ENCODE data around the gene NRGN. TPM values are rescaled to one million over a fixed set of nuclear protein-coding genes. Genes with fewer than 3 reads are reported as not detected.

The NRGN gene
- total RNA-seq, 2 donors from 2014 or later, result 1.2 to 1.8 TPM

DNA sequence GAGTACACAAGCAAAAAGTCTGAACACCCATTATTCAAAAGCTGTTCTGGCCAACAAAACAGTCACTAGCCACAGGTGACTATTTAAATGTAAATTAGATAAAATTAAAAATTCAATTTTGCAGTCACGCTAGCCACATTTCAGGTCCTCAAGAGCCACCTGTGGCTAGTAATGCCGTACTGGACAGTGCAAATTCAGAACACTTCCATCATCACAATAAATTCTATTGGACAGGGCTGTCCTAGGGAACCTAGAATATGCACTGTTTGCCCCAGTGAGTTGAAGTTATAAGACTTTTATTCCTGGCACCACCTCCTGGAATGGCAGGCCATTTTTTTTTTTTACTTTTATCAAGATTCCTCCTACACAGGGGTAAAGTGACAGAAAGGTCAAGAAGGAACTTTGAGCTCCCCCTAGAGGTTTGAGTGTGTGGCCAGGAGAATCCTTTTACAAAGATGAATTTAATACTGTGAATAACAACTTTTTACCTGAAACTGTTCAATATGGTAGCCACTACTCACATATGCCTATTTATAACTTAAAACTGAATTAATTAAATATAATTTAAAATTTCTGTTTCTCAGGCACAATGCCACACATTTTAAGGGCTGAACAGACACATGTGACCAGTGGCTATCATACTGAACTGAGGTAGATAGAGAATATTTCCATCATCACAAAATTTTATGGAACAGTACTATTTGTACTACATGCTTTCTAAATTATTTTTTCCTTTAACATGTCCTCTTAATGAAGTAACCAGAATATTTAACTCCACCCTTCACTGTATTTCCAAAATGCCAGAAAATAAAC lies 53.9 kb downstream of the NRGN start:
- Histone ChIP-seq H3K27me3 (replicated peaks; ENCODE audit: insufficient read depth) (no peaks in the 10 kb centered on the region), H3K9me3 (no peaks in the 10 kb centered on the region), H3K27ac (no peak overlapping the region), H3K4me3 (no peak overlapping the region), H3K36me3 (no peaks in the 10 kb centered on the region), H3K4me1 (replicated peaks) (no peaks in the 10 kb centered on the region)
- intact Hi-C loops (cut with DNase I), result no loop called here
- no peak for DNase-seq (ENCODE audit: low spot score)
- no peak for TF ChIP-seq POLR2AphosphoS5 (IDR thresholded peaks at IDR 0.05)
- peak in 3 of 4 experiments; percentile 26 to 45 (median 36) for TF ChIP-seq CTCF (IDR thresholded peaks at IDR 0.05)
- TF ChIP-seq POLR2A (IDR thresholded peaks at IDR 0.05), result no peak
- 86% methylated on average over 2 of the region's 2 CpGs for WGBS

DNA sequence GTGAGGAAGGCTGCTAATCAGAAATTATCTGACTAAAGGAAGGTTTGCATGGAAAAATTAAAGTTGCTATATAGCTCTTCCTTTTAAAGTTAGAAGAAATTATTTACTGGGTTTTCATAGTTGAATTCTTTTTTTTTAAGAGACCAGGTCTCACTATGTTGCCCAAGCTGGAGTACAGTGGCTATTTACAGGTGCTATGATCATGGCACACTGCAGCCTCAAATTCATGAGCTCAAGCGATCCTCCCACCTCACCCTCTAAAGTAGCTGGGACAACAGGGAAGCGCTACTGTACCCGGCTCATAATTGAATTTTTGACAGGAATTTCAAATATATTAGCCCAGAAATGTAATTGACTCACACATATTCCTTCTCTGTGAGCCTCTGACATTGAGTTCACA lies 56.6 kb downstream of the NRGN start:
- H3K36me3 ChIP-seq, result no peaks in the 10 kb centered on the region
- intact Hi-C loops (cut with DNase I), result no loop called here
- no peaks in the 10 kb centered on the region for H3K9me3 ChIP-seq
- no peaks in the 10 kb centered on the region for H3K4me1 ChIP-seq (replicated peaks)
- no peak overlapping the region for H3K4me3 ChIP-seq
- WGBS, result 97% methylated on average over 3 of the region's 3 CpGs
- no peak overlapping the region for H3K27ac ChIP-seq
- no peak for DNase-seq (ENCODE audit: low spot score)
- no peak for TF ChIP-seq POLR2A (IDR thresholded peaks at IDR 0.05)
- no peak for TF ChIP-seq POLR2AphosphoS5 (IDR thresholded peaks at IDR 0.05)
- no peak for TF ChIP-seq CTCF (IDR thresholded peaks at IDR 0.05)
- H3K27me3 ChIP-seq (replicated peaks; ENCODE audit: insufficient read depth), result no peaks in the 10 kb centered on the region

Other genes starting within 250 kb of the NRGN start
- not detected for gene OR8B12, start 196.3 kb upstream of the NRGN start, total RNA-seq
- gene OR8A1, start 169.9 kb upstream of the NRGN start, total RNA-seq, result not detected
- gene PANX3, start 128.5 kb upstream of the NRGN start, total RNA-seq, result not detected
- gene TBRG1, start 117.1 kb upstream of the NRGN start, total RNA-seq, result 10 to 100 TPM; 30.8 to 33.8 TPM
- gene SIAE, start 66.2 kb upstream of the NRGN start, total RNA-seq, result 10 to 100 TPM; 20.4 to 30.1 TPM
- gene SPA17, start 66.0 kb upstream of the NRGN start, total RNA-seq, result 10 to 100 TPM; 14.7 to 20.8 TPM
- 10 to 100 TPM; 28.2 to 38.6 TPM for gene VSIG2, start 12.3 kb downstream of the NRGN start, total RNA-seq
- 10 to 100 TPM; 12.1 to 18.6 TPM for gene ESAM, start 22.3 kb downstream of the NRGN start, total RNA-seq
- gene MSANTD2, start 60.5 kb downstream of the NRGN start, total RNA-seq, result 10 to 100 TPM; 12.3 to 22.9 TPM
- gene ROBO3, start 125.5 kb downstream of the NRGN start, total RNA-seq, result 10 to 100 TPM; 18.0 to 30.6 TPM
- 10 to 100 TPM in 1 of 2 donors, 1 to 10 TPM in 1; 8.5 to 22.0 TPM for gene ROBO4, start 157.9 kb downstream of the NRGN start, total RNA-seq
- not detected for gene HEPN1, start 179.3 kb downstream of the NRGN start, total RNA-seq
- under 1 TPM in 1 of 2 donors, not detected in 1; 0.27 TPM for gene HEPACAM, start 196.1 kb downstream of the NRGN start, total RNA-seq
- gene CCDC15, start 214.3 kb downstream of the NRGN start, total RNA-seq, result 1 to 10 TPM; 3.6 to 7.1 TPM